ENCODE measurements around the gene FBXO21. TPM values are rescaled to one million over a fixed set of nuclear protein-coding genes. Genes with fewer than 3 reads are reported as not detected.

FBXO21 gene
- total RNA-seq, 1 donor from 2014 or later, result 19.2 TPM

GRCh38 chr12:117141097-117141898, 49.0 kb downstream of the FBXO21 start:
- DNase-seq (ENCODE audit: low spot score), result no peak
- peak; percentile 6 for ATAC-seq

GRCh38 chr12:117140397-117141096, 49.7 kb downstream of the FBXO21 start:
- peak; percentile 78 for DNase-seq (ENCODE audit: low spot score)
- peak; percentile 74 for ATAC-seq

GRCh38 chr12:117139025-117139717, 51.1 kb downstream of the FBXO21 start:
- no peak for DNase-seq (ENCODE audit: low spot score)
- no peak for ATAC-seq

- ATAC-seq (no peak), DNase-seq (ENCODE audit: low spot score) (no peak)
Measured at GRCh38 chr12:117134721-117135120, 55.5 kb downstream of the FBXO21 start.

GRCh38 chr12:117134059-117134458, 56.2 kb downstream of the FBXO21 start:
- no peak for DNase-seq (ENCODE audit: low spot score)
- no peak for ATAC-seq

- no peak for DNase-seq (ENCODE audit: low spot score)
- no peak for ATAC-seq
Measured at GRCh38 chr12:117130801-117131200, 59.5 kb downstream of the FBXO21 start.

GRCh38 chr12:117129391-117129790, 60.9 kb downstream of the FBXO21 start:
- ATAC-seq (peak; percentile 19), DNase-seq (ENCODE audit: low spot score) (no peak)

- no peak for DNase-seq (ENCODE audit: low spot score)
- ATAC-seq, result no peak
Measured at GRCh38 chr12:117127933-117128823, 62.1 kb downstream of the FBXO21 start.

GRCh38 chr12:117126335-117126734, 63.9 kb downstream of the FBXO21 start:
- DNase-seq (ENCODE audit: low spot score), result no peak
- no peak for ATAC-seq

- no peak for ATAC-seq
- no peak for DNase-seq (ENCODE audit: low spot score)
Measured at GRCh38 chr12:117125767-117126166, 64.5 kb downstream of the FBXO21 start.

- no peak for ATAC-seq
- DNase-seq (ENCODE audit: low spot score), result no peak
Measured at GRCh38 chr12:117125272-117125613, 65.0 kb downstream of the FBXO21 start.

GRCh38 chr12:117124421-117125271, 65.6 kb downstream of the FBXO21 start:
- DNase-seq (ENCODE audit: low spot score) (no peak), ATAC-seq (no peak)

- no peak for DNase-seq (ENCODE audit: low spot score)
- no peak for ATAC-seq
Measured at GRCh38 chr12:117121441-117121840, 68.8 kb downstream of the FBXO21 start.

GRCh38 chr12:117120787-117121186, 69.5 kb downstream of the FBXO21 start:
- no peak for ATAC-seq
- no peak for DNase-seq (ENCODE audit: low spot score)

GRCh38 chr12:117119592-117120198, 70.6 kb downstream of the FBXO21 start:
- peak; percentile 73 for ATAC-seq
- DNase-seq (ENCODE audit: low spot score), result no peak

- no peak for ATAC-seq
- no peak for DNase-seq (ENCODE audit: low spot score)
Measured at GRCh38 chr12:117118838-117119591, 71.3 kb downstream of the FBXO21 start.

- no peak for DNase-seq (ENCODE audit: low spot score)
- ATAC-seq, result no peak
Measured at GRCh38 chr12:117114784-117115183, 75.5 kb downstream of the FBXO21 start.

- no peak for ATAC-seq
- DNase-seq (ENCODE audit: low spot score), result no peak
Measured at GRCh38 chr12:117113231-117113630, 77.0 kb downstream of the FBXO21 start.

Data from left lobe of liver (tissue), 2 donors.